ENCODE data around the gene CMTM8.

DNA sequence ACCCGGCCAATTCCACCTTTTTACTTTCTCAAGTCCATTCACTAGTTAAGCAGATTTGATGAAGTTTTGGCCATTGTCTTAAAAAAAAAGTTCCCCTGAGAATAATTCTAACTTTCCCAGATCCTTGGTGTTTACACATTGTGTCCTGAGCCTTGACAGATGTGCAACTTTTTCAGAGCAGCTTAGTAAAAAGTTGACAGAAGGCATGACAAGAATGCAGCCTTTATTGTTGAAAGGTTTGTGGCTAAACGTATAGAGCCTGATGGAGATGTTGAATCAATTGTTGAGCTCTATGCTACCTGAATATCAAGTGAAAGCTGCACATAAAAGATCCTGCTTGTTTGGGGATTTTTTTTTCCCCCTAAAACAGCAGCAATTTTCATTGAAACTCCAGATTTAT lies 77.8 kb downstream of the CMTM8 start:
- TF ChIP-seq, protein P1, sequence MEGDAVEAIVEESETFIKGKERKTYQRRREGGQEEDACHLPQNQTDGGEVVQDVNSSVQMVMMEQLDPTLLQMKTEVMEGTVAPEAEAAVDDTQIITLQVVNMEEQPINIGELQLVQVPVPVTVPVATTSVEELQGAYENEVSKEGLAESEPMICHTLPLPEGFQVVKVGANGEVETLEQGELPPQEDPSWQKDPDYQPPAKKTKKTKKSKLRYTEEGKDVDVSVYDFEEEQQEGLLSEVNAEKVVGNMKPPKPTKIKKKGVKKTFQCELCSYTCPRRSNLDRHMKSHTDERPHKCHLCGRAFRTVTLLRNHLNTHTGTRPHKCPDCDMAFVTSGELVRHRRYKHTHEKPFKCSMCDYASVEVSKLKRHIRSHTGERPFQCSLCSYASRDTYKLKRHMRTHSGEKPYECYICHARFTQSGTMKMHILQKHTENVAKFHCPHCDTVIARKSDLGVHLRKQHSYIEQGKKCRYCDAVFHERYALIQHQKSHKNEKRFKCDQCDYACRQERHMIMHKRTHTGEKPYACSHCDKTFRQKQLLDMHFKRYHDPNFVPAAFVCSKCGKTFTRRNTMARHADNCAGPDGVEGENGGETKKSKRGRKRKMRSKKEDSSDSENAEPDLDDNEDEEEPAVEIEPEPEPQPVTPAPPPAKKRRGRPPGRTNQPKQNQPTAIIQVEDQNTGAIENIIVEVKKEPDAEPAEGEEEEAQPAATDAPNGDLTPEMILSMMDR (conservative IDR thresholded peaks at IDR 0.05; ENCODE audit: low read depth in 2 of 2) = no peak
- TF ChIP-seq EZH2 (IDR thresholded peaks at IDR 0.05; ENCODE audit: low read depth, unreplicated experiment) (no peak), CREB1 (CRISPR knock-in tag; IDR thresholded peaks at IDR 0.05; ENCODE audit: low read depth) (no peak), JUNB (IDR thresholded peaks at IDR 0.05; ENCODE audit: unreplicated experiment) (no peak), POLR2AphosphoS5 (IDR thresholded peaks at IDR 0.05; ENCODE audit: low read depth) (no peak)
- TF ChIP-seq, protein P2, sequence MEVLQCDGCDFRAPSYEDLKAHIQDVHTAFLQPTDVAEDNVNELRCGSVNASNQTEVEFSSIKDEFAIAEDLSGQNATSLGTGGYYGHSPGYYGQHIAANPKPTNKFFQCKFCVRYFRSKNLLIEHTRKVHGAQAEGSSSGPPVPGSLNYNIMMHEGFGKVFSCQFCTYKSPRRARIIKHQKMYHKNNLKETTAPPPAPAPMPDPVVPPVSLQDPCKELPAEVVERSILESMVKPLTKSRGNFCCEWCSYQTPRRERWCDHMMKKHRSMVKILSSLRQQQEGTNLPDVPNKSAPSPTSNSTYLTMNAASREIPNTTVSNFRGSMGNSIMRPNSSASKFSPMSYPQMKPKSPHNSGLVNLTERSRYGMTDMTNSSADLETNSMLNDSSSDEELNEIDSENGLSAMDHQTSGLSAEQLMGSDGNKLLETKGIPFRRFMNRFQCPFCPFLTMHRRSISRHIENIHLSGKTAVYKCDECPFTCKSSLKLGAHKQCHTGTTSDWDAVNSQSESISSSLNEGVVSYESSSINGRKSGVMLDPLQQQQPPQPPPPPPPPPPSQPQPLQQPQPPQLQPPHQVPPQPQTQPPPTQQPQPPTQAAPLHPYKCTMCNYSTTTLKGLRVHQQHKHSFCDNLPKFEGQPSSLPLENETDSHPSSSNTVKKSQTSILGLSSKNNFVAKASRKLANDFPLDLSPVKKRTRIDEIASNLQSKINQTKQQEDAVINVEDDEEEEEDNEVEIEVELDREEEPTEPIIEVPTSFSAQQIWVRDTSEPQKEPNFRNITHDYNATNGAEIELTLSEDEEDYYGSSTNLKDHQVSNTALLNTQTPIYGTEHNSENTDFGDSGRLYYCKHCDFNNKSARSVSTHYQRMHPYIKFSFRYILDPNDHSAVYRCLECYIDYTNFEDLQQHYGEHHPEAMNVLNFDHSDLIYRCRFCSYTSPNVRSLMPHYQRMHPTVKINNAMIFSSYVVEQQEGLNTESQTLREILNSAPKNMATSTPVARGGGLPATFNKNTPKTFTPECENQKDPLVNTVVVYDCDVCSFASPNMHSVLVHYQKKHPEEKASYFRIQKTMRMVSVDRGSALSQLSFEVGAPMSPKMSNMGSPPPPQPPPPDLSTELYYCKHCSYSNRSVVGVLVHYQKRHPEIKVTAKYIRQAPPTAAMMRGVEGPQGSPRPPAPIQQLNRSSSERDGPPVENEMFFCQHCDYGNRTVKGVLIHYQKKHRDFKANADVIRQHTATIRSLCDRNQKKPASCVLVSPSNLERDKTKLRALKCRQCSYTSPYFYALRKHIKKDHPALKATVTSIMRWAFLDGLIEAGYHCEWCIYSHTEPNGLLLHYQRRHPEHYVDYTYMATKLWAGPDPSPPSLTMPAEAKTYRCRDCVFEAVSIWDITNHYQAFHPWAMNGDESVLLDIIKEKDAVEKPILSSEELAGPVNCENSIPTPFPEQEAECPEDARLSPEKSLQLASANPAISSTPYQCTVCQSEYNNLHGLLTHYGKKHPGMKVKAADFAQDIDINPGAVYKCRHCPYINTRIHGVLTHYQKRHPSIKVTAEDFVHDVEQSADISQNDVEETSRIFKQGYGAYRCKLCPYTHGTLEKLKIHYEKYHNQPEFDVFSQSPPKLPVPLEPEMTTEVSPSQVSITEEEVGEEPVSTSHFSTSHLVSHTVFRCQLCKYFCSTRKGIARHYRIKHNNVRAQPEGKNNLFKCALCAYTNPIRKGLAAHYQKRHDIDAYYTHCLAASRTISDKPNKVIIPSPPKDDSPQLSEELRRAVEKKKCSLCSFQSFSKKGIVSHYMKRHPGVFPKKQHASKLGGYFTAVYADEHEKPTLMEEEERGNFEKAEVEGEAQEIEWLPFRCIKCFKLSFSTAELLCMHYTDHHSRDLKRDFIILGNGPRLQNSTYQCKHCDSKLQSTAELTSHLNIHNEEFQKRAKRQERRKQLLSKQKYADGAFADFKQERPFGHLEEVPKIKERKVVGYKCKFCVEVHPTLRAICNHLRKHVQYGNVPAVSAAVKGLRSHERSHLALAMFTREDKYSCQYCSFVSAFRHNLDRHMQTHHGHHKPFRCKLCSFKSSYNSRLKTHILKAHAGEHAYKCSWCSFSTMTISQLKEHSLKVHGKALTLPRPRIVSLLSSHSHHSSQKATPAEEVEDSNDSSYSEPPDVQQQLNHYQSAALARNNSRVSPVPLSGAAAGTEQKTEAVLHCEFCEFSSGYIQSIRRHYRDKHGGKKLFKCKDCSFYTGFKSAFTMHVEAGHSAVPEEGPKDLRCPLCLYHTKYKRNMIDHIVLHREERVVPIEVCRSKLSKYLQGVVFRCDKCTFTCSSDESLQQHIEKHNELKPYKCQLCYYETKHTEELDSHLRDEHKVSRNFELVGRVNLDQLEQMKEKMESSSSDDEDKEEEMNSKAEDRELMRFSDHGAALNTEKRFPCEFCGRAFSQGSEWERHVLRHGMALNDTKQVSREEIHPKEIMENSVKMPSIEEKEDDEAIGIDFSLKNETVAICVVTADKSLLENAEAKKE (CRISPR knock-in tag; IDR thresholded peaks at IDR 0.05) = no peak
